HepG2 (cell line): ENCODE measurements around the gene GPATCH8. TPM values are rescaled to one million over a fixed set of nuclear protein-coding genes. Genes with fewer than 3 reads are reported as not detected.

Source experiments
- ATAC-seq: fragments of 200-7000 bp; cut with Tn5 transposase; 3 replicates; pipeline ENCODE4 v1.9.1; 2020; ENCODE audit warnings: mild to moderate bottlenecking, moderate library complexity
- BruUV-seq: library from RNA; stranded (reverse); fragments of 400-500 nt; replicated peaks from 2 replicates; lab custom pipeline; 2021; lab: Mats Ljungman, UMichigan
- CTCF ChIA-PET: fragments of 300-600 bp; formaldehyde crosslinking; extraction: SDS; loops from one replicate; lab custom pipeline; 2021; ENCODE audit warnings: low total read pairs, inconsistent platforms, low intra/inter-chr PET ratio; lab: Yijun Ruan, JAX
- POLR2A ChIA-PET: fragments of 350-600 bp; sonication (Branson Sonifier 250); formaldehyde crosslinking; loops from one replicate; lab custom pipeline; 2020; ENCODE audit warnings: antibody characterized with exemption, inconsistent platforms; lab: Yijun Ruan, JAX
- DNase-seq: peaks from one replicate; pipeline ENCODE4 v3.0.0-alpha.2; 2015; ENCODE audit warnings: low spot score
- FAIRE-seq: peaks from 3 replicates; lab custom pipeline; 2011; peaks lifted over from hg19 to GRCh38; lab: Jason Lieb, UNC
- H2AFZ ChIP-seq: one replicate; pipeline ENCODE4 v1.6.1; 2011; ENCODE audit warnings: low read length, inconsistent platforms
- H3K27ac ChIP-seq: fragments of 300-600 bp; 3 replicates; pipeline ENCODE4 v1.8.0; 2011; ENCODE audit warnings: mixed run types, mild to moderate bottlenecking, mixed read lengths, low read length, inconsistent platforms; ENCODE audit not compliant: insufficient read depth; ENCODE audit errors: extremely low read length
- H3K27me3 ChIP-seq, 2 experiments: fragments of 200-600 bp in 1 of 2; 2 replicates in 1 of 2; 3 replicates in 1 of 2; pipeline versions ENCODE4 v1.6.0 to v1.8.0; 2011; ENCODE audit warnings: low read length in 2 of 2, mild to moderate bottlenecking in 2 of 2, moderate library complexity in 2 of 2, inconsistent platforms in 1 of 2; ENCODE audit not compliant: insufficient read depth in 2 of 2, control insufficient read depth in 1 of 2
- H3K36me3 ChIP-seq, 2 experiments: fragments of 200-600 bp in 1 of 2; replicated peaks in 1 of 2; 2 replicates in 1 of 2; 3 replicates in 1 of 2; pipeline versions ENCODE4 v1.5.1 to v1.8.0; 2011; ENCODE audit warnings: low read length in 2 of 2, inconsistent platforms in 1 of 2; ENCODE audit not compliant: insufficient read depth in 2 of 2, control insufficient read depth in 1 of 2
- H3K4me1 ChIP-seq: 2 replicates; pipeline ENCODE4 v1.5.1; 2012; ENCODE audit warnings: low read length, inconsistent platforms; ENCODE audit not compliant: insufficient read depth
- H3K4me2 ChIP-seq: 2 replicates; pipeline ENCODE4 v1.6.0; 2011; ENCODE audit warnings: low read depth, low read length, inconsistent platforms
- H3K4me3 ChIP-seq, 3 experiments: fragments of 200-600 bp in 1 of 3; sonication (generic), shearing (Covaris generic) in 1 of 3; replicated peaks in 1 of 3; 2 replicates each; pipeline ENCODE4 v1.5.1; 2011 to 2016; ENCODE audit warnings: low read length in 3 of 3, inconsistent platforms in 2 of 3, low read depth in 2 of 3, mild to moderate bottlenecking in 2 of 3, control low read depth in 1 of 3, mixed read lengths in 1 of 3; ENCODE audit not compliant: insufficient read depth in 1 of 3
- H3K79me2 ChIP-seq: one replicate; pipeline ENCODE4 v1.6.1; 2011; ENCODE audit warnings: low read length, inconsistent platforms; ENCODE audit not compliant: insufficient read depth
- H3K9ac ChIP-seq: 2 replicates; pipeline ENCODE4 v1.6.0; 2011; ENCODE audit warnings: mild to moderate bottlenecking, low read depth, low read length, inconsistent platforms; ENCODE audit not compliant: insufficient read depth
- H3K9me3 ChIP-seq: 2 replicates; pipeline ENCODE4 v1.5.1; 2012; ENCODE audit warnings: mild to moderate bottlenecking, low read length
- H4K20me1 ChIP-seq: 2 replicates; pipeline ENCODE4 v1.6.0; 2011; ENCODE audit warnings: inconsistent platforms, mild to moderate bottlenecking, low read length, moderate library complexity; ENCODE audit not compliant: insufficient read depth
- ARNT2 ChIP-seq: sonication (generic); formaldehyde crosslinking; IDR thresholded peaks from 2 replicates; pipeline ENCODE4 v1.8.0; 2022; ENCODE audit warnings: mild to moderate bottlenecking, low read depth, missing genetic modification reagents, moderate library complexity
- ASH2L ChIP-seq: fragments of 300-600, 200-600 bp; sonication (generic); IDR thresholded peaks from 2 replicates; pipeline ENCODE4 v1.7.0; 2017; ENCODE audit warnings: low read depth, mild to moderate bottlenecking, moderate library complexity, mixed read lengths, low read length; ENCODE audit not compliant: insufficient read length
- ATAD3A ChIP-seq: sonication (generic); formaldehyde crosslinking; IDR thresholded peaks from 2 replicates; pipeline ENCODE4 v1.4.0; 2020; ENCODE audit warnings: missing genetic modification reagents
- ATRX ChIP-seq: sonication (generic); formaldehyde crosslinking; IDR thresholded peaks from 2 replicates; pipeline ENCODE4 v1.4.0; 2020; ENCODE audit warnings: missing genetic modification reagents, borderline replicate concordance
- CEBPZ ChIP-seq: IDR thresholded peaks from 2 replicates; pipeline ENCODE4 v1.6.1; 2012; ENCODE audit warnings: low read length, improper control_type of control experiment
- DR1 ChIP-seq: sonication (generic); formaldehyde crosslinking; IDR thresholded peaks from 2 replicates; pipeline ENCODE4 v1.8.0; 2021; ENCODE audit warnings: mild to moderate bottlenecking, missing genetic modification reagents, inconsistent platforms
- ETV6 ChIP-seq: sonication (generic); formaldehyde crosslinking; conservative IDR thresholded peaks from 2 replicates; pipeline ENCODE4 v1.4.0; 2020; ENCODE audit warnings: missing genetic modification reagents
- HNRNPUL1 ChIP-seq: fragments of 200-400 bp; formaldehyde crosslinking; IDR thresholded peaks from 2 replicates; pipeline ENCODE4 v1.6.1; 2017; ENCODE audit warnings: low read depth, mild to moderate bottlenecking, low read length, moderate library complexity
- IRX3 ChIP-seq: sonication (generic); formaldehyde crosslinking; IDR thresholded peaks from 2 replicates; pipeline ENCODE4 v1.8.1; 2023; ENCODE audit warnings: mild to moderate bottlenecking, low read depth, missing genetic modification reagents, borderline replicate concordance
- KLF13 ChIP-seq: sonication (generic); formaldehyde crosslinking; IDR thresholded peaks from 2 replicates; pipeline ENCODE4 v1.4.0; 2020; ENCODE audit warnings: mild to moderate bottlenecking, missing genetic modification reagents
- MEF2D ChIP-seq: sonication (generic); formaldehyde crosslinking; IDR thresholded peaks from 2 replicates; pipeline ENCODE4 v1.5.1; 2020; ENCODE audit warnings: mild to moderate bottlenecking, missing genetic modification reagents
- MXD1 ChIP-seq: sonication (generic); formaldehyde crosslinking; IDR thresholded peaks from 2 replicates; pipeline ENCODE4 v1.4.0; 2020; ENCODE audit warnings: mild to moderate bottlenecking, missing genetic modification reagents
- MZF1 ChIP-seq: sonication (generic); formaldehyde crosslinking; IDR thresholded peaks from 2 replicates; pipeline ENCODE4 v1.8.1; 2023; ENCODE audit warnings: mild to moderate bottlenecking, missing genetic modification reagents, borderline replicate concordance
- NR2C2 ChIP-seq: sonication (generic); formaldehyde crosslinking; IDR thresholded peaks from 2 replicates; pipeline ENCODE4 v1.4.0; 2020; ENCODE audit warnings: missing genetic modification reagents, mild to moderate bottlenecking, moderate library complexity, borderline replicate concordance
- RELA ChIP-seq: sonication (generic); formaldehyde crosslinking; IDR thresholded peaks from 2 replicates; pipeline ENCODE4 v1.4.0; 2020; ENCODE audit warnings: missing genetic modification reagents
- RXRB ChIP-seq: IDR thresholded peaks from 2 replicates; pipeline ENCODE4 v1.6.1; 2016; ENCODE audit warnings: borderline replicate concordance, missing genetic modification reagents, missing compliant biosample characterization
- TCF7 ChIP-seq: sonication (generic); IDR thresholded peaks from 2 replicates; pipeline ENCODE4 v1.6.1; 2016; ENCODE audit warnings: antibody characterized with exemption, low read depth
- ZKSCAN1 ChIP-seq: fragments of 150-350 bp; IDR thresholded peaks from 2 replicates; pipeline ENCODE4 v1.6.1; 2014; ENCODE audit warnings: low read length
- ZMYM2 ChIP-seq: sonication (generic); formaldehyde crosslinking; IDR thresholded peaks from 2 replicates; pipeline ENCODE4 v1.8.0; 2022; ENCODE audit warnings: mild to moderate bottlenecking, missing genetic modification reagents
- ZNF12 ChIP-seq: sonication (generic); formaldehyde crosslinking; IDR thresholded peaks from 2 replicates; pipeline ENCODE4 v1.5.0; 2020; ENCODE audit warnings: missing genetic modification reagents
- ZNF768 ChIP-seq: sonication (generic); formaldehyde crosslinking; IDR thresholded peaks from 2 replicates; pipeline ENCODE4 v1.4.0; 2020; ENCODE audit warnings: missing genetic modification reagents
- WGBS: methylation state at CpG from one replicate; pipeline ENCODE4 v1.1.6; 2017; ENCODE audit warnings: low lambda C conversion rate; 5-methylcytosine and 5-hydroxymethylcytosine counted together
- in situ Hi-C: cut with HindIII; loops from 2 replicates; pipeline ENCODE4 v1.10.0; 2017; ENCODE audit warnings: low pct_unique_long_range_greater_than_20kb; ENCODE audit not compliant: extremely low pct_ligation_motif_present
- intact Hi-C: fragments of 100-400 bp; cut with micrococcal nuclease; formaldehyde crosslinking; loops from one replicate; pipeline ENCODE4 v1.10.0; 2022; ENCODE audit not compliant: unreplicated experiment
- polyA plus RNA-seq, 8 experiments: library from polyadenylated mRNA; depleted of rRNA in 3 of 8; stranded (reverse) in 7 of 8; unstranded in 1 of 8; fragments of >200 nt; fragmentation: Illumina TruSeq in 4 of 8; extraction: Trizol in 4 of 8; gene quantifications; 2 replicates each; pipeline versions ENCODE4 v1.2.1 to v1.2.3, GENCODE V29; 2011 to 2016; ENCODE audit warnings: low read depth in 4 of 8, missing spikeins in 1 of 8, mixed read lengths in 1 of 8; ENCODE audit not compliant: insufficient read depth in 1 of 8
- total RNA-seq, 5 experiments: library from RNA; depleted of rRNA; stranded (reverse); fragments of >200 nt; fragmentation: Illumina TruSeq; extraction: Trizol; gene quantifications; 2 replicates each; pipeline ENCODE4 v1.2.3, GENCODE V29; 2016; ENCODE audit warnings: low read depth in 1 of 5
- TF ChIP-seq, protein P1 (sequence below): sonication (generic); formaldehyde crosslinking; IDR thresholded peaks from 2 replicates; pipeline ENCODE4 v1.5.0; 2020; ENCODE audit warnings: missing genetic modification reagents

The GPATCH8 gene
- total and polyA plus RNA-seq, 2 of the 13 experiments (the other 11 are each of a cell fraction or from before 2014, with no cell fraction given) = 20.7 to 21.5 TPM

GRCh38 chr17:44384281-44384822 lies 118.9 kb downstream of the GPATCH8 start:
- Histone ChIP-seq H3K9ac (peak overlapping the region; percentile 27; the same call in 1 of the 2 replicates), H3K4me1 (peaks cover 22% of the 10 kb centered on the region), H3K4me3 (peak overlapping the region in 1 of 3 experiments; percentile 83; a peak in 2 of 6 replicates), H2AFZ (no peak overlapping the region), H4K20me1 (no peaks in the 10 kb centered on the region), H3K79me2 (no peaks in the 10 kb centered on the region), H3K27me3 (peaks cover 20 to 66% of the 10 kb centered on the region in 2 experiments), H3K4me2 (peak overlapping the region; percentile 96), H3K9me3 (no peaks in the 10 kb centered on the region), H3K36me3 (no peaks in the 10 kb centered on the region), H3K27ac (no peak overlapping the region)
- 45% methylated on average over 26 of the region's 29 CpGs for WGBS
- FAIRE-seq (no peak), DNase-seq (no peak), ATAC-seq (no peak; the same call in 2 of the 3 replicates)
- no TSS peak for BruUV-seq
- in situ Hi-C loops = no loop called here
- CTCF ChIA-PET = no interaction called here
- intact Hi-C loops = no loop called here
- POLR2A ChIA-PET = interaction anchor here (1.3 to 2.0 kb wide), 4 partner anchors 9 to 139 kb away, joined by 4 to 12 read pairs (median 7); no protein-coding TSS in a partner anchor
- TF ChIP-seq ZKSCAN1 = no peak
- no peak for TF ChIP-seq NR2C2 (CRISPR knock-in tag)
- 0 out of 2 replicates have a peak, but pooled peaks have one; percentile 38 for TF ChIP-seq KLF13 (CRISPR knock-in tag)
- TF ChIP-seq IRX3 (CRISPR knock-in tag) = no peak
- TF ChIP-seq ATAD3A (CRISPR knock-in tag) = no peak
- no peak for TF ChIP-seq MXD1 (CRISPR knock-in tag)
- no peak for TF ChIP-seq CEBPZ
- TF ChIP-seq ASH2L = no peak
- no peak for TF ChIP-seq ETV6 (CRISPR knock-in tag)
- no peak for TF ChIP-seq ZNF12 (CRISPR knock-in tag)
- TF ChIP-seq, protein P1, sequence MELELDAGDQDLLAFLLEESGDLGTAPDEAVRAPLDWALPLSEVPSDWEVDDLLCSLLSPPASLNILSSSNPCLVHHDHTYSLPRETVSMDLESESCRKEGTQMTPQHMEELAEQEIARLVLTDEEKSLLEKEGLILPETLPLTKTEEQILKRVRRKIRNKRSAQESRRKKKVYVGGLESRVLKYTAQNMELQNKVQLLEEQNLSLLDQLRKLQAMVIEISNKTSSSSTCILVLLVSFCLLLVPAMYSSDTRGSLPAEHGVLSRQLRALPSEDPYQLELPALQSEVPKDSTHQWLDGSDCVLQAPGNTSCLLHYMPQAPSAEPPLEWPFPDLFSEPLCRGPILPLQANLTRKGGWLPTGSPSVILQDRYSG (CRISPR knock-in tag) = no peak
- TF ChIP-seq RXRB (CRISPR knock-in tag) = no peak
- TF ChIP-seq HNRNPUL1 = no peak
- no peak for TF ChIP-seq ZMYM2
- TF ChIP-seq ATRX (CRISPR knock-in tag) = no peak
- TF ChIP-seq ARNT2 (CRISPR knock-in tag) = no peak
- no peak for TF ChIP-seq DR1 (CRISPR knock-in tag)
- TF ChIP-seq MZF1 (CRISPR knock-in tag) = no peak
- TF ChIP-seq RELA = no peak
- TF ChIP-seq ZNF768 = peak; percentile 33; the same call in 1 of the 2 replicates
- TF ChIP-seq TCF7 = no peak
- TF ChIP-seq MEF2D (CRISPR knock-in tag) = no peak
